Skin of body (tissue), 2 donors: ENCODE data around the gene SPINK2. TPM values are rescaled to one million over a fixed set of nuclear protein-coding genes. Genes with fewer than 3 reads are reported as not detected.

Source experiments
- DNase-seq: peaks from one replicate; lab custom pipeline; 2025; lab: John Stamatoyannopoulos, UW
- total RNA-seq: library from RNA; depleted of rRNA; stranded (reverse); fragments of >200 nt; gene quantifications from one replicate; pipeline ENCODE4 v1.2.3, GENCODE V29; 2014

The SPINK2 gene
- total RNA-seq, 1 donor from 2014 or later, result not detected

- DNase-seq, result peak; percentile 90
Measured at GRCh38 chr4:56799824-56800756, 21.4 kb downstream of the SPINK2 start.

DNA sequence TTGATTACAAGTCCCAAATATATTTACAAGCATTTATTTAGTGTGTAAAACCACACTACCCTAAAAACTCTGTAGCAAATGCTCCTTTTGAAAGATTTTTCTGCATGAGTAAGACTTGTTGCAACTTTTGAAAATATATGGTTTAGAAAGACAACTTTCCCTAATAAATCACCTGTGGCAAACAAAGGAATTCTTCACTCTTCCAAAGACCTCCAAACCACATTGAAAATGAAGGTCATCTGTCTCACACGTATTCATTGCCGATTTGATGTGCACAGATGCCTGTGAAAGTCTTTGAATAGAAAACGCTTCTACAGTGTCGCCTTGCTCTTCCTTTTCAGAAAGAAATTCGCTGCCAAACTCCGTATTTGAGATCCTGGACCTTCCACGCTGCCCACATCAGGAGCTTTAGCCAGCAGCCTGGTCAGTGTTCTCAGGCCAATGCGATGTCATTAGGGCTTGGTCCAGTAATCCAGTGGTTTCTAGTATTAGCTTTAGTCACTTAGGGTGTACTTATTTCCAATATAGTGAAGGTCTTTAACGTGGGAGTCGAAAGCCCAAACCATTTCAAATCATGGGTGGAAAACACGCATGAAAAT lies 22.2 kb downstream of the SPINK2 start:
- no peak for DNase-seq

- DNase-seq, result no peak
Measured at GRCh38 chr4:56796211-56796610, 25.3 kb downstream of the SPINK2 start.

DNA sequence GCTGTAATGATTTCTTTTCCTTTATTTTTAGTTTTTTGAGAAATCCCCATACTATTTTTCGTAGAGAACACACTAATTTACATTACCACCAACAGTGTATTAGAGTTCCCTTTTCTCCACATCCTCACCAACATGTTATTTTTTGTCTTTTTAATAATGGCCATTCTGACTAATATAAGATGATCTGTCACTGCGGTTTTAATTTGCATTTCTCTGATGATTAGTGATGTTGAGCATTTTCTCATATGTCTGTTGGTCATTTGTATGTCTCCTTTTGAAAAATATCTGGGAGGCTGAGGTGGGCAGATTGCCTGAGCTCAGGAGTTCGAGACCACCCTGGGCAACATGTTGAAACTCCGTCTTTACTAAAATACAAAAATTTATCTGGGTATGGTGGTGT lies 30.2 kb downstream of the SPINK2 start:
- DNase-seq, result no peak

GRCh38 chr4:56790691-56791091 lies 30.8 kb downstream of the SPINK2 start:
- peak; percentile 92 for DNase-seq

DNA sequence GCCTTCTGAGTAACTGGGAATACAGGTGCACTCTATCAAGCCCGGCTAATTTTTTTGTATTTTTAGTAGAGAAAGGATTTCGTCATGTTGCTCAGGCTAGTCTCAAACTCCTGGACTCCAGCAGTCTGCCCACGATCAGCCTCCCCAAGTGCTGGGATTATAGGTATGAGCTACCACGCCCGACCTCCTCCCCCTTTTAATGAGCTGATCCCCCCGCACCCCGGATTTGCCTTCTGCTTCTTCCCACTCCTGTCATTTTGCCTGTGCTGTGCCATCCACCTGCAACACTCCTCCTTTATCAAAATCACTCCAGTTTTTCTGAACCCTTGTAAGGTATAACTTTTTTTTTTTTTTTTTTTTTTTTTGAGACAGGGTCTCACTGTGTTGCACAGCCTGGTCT lies 33.4 kb downstream of the SPINK2 start:
- DNase-seq, result no peak

DNA sequence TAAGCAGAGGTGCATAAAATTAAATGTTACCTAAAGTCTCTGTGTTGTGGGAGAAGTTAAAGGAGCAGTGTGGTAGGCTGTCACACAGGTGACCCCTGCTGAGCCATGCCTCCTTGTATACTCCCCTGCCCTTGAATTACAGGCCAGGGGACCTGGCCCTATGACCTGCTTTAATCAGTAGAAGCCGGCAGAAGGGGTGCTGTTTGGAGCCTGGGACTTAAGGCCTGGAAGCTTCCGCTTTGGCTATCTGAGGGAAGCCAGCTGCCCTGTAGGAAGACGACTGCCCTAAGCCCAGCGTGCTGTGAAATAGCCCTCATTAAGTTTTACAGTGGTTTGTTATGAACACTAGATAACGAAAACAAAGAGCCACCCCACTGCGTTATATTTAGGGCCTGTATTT lies 34.1 kb downstream of the SPINK2 start:
- DNase-seq, result no peak

GRCh38 chr4:56786955-56787354 lies 34.5 kb downstream of the SPINK2 start:
- DNase-seq, result peak; percentile 31

DNA sequence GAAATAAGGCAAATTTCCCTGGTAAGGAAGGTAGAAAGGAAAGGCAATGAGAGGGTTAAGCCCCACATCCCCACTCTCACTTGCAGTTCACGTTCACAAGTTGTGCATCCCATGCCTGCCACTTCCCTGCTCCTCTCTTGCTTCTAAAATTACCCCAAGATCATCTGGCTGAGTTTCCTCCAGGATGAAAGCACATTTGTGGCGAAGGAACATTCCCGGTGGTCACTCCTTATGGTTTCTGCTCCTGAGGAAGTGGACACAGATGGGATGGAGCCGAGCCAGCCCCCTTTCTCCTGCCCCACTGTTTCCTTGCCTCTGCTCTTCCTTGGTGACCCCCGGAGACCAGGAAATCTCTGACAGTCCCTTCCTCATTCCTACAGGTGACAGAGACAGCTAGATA lies 37.5 kb downstream of the SPINK2 start:
- DNase-seq, result no peak

GRCh38 chr4:56782019-56782418 lies 39.5 kb downstream of the SPINK2 start:
- no peak for DNase-seq

- no peak for DNase-seq
Measured at GRCh38 chr4:56773346-56773745, 48.2 kb downstream of the SPINK2 start.

DNA sequence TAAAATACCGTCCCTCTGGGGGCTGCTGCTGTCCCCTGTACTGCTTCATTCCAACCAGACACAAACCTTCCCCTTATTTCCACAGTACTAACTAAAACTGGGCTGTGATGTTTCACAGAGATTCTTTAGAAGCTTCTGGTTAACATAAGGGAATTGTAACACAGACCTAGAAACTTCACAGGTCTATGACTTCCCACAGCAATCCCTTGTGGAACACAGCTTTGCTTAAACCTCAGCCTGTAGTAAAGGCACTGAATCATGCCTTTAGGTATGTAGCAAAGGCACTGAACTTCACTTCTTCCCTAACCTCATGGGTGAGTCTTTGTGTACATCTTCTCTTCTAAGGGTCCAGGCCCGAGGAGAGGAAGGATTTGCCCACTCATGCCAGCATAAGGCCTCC lies 49.4 kb downstream of the SPINK2 start:
- DNase-seq, result no peak

- no peak for DNase-seq
Measured at GRCh38 chr4:56768763-56769162, 52.7 kb downstream of the SPINK2 start.

- DNase-seq, result no peak
Measured at GRCh38 chr4:56768316-56768715, 53.2 kb downstream of the SPINK2 start.

- no peak for DNase-seq
Measured at GRCh38 chr4:56767567-56767966, 53.9 kb downstream of the SPINK2 start.

DNA sequence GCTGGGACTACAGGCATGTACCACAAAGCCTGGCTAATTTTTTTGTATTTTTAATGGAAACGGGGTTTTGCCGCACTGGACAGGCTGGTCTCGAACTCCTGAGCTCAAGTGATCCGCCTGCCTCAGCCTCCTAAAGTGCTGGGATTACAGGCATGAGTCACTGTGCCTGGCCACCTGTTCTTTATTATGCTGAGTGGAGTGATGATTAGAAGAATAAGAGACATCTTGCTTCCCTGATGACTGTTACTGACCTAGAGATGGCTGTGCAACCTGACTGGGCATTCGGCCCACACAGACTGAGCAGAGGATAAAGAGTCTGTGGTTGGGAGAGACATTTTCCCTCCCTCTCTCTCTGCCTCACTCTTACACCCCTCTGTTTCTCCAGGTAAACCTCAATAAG lies 56.7 kb downstream of the SPINK2 start:
- no peak for DNase-seq

DNA sequence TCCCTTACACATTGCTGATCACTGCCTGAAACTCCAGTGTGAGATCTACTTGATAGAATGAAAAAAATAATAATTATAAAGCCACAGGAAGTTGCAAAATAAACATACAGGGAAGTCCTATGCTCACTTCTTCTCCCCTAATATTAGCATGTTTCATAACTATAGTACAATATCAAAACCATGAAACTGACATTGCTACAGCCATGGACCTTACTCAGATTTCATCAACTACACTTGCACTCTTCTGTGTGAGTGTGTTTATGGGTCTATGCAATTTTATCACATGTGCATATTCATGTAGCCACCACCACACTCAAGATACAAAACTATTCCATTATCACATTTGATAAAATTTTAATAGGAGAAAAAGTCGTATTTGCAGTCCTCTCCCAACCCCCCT lies 57.3 kb downstream of the SPINK2 start:
- no peak for DNase-seq

DNA sequence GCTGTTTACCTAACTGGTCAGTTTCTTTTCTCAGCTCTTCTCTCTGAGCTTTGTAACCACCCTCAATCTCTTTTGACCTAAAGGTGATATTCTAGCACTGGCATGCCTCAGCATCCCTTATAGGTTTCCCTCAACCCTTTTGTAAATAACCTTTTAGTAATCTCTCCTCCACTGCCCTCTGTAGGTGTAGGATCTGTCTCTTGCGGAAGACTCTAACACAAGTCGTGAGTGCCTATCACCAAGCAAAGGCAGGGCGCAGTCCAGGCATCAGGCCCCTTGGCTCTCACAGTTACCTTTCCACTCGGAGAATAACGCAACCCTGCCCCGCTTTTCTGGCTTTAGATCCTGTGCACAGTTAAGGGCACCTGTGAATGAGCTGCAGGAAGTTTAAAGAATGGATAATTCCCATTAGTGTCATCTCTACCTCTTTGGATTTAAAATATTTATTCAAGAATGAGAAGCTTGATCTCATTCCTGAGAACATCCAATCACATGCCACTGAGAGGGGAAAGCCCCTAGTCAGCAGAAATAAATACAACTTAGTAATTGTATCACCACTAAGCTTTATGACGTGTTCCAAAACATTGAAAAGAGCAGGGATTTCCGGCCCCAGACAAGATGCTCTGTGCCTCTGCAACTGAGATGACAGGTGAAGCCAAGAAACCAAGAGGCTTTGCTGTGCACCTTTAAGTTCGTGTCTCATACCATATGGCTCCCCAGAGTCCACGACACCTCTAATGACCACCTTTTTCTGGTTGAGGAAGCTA lies 58.8 kb downstream of the SPINK2 start:
- no peak for DNase-seq

DNA sequence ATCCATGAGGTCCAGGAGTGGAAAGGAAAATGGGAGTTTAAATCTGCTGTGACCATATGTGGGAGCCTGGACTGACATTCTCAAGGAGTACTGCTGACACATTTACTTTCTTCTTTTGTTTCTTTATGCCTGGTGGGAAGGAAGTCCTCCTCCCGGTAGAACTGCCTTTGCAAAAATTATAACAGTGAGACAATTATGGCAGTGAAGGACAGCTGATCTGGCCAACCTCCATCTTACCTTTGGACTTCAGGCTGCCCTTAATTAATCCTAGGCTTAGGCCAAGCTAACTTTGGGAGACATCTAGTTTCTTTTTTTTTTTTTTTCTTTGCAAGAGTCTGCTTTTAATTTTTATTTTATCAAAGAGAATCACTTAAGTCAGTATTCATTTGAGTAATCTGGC lies 61.3 kb downstream of the SPINK2 start:
- no peak for DNase-seq
